Tibial nerve (tissue), 3 donors: ENCODE results near the gene MATK.

Source experiments
- POLR2A ChIP-seq, 2 donors: fragments of 450-650 bp; IDR thresholded peaks; one replicate each; pipeline ENCODE4 v1.6.1; 2017; ENCODE audit warnings: antibody characterized with exemption in 2 of 2, mild to moderate bottlenecking in 2 of 2, moderate library complexity in 2 of 2
- TF ChIP-seq, protein P1 (sequence below), 5 experiments: fragments of 200-600 bp in 3 of 5; fragments of 450-650 bp in 2 of 5; sonication (generic) in 3 of 5; IDR thresholded peaks; one replicate each; pipeline ENCODE4 v1.5.1; 2016 to 2019; ENCODE audit warnings: antibody characterized with exemption in 5 of 5, mild to moderate bottlenecking in 3 of 5, moderate library complexity in 2 of 5

DNA sequence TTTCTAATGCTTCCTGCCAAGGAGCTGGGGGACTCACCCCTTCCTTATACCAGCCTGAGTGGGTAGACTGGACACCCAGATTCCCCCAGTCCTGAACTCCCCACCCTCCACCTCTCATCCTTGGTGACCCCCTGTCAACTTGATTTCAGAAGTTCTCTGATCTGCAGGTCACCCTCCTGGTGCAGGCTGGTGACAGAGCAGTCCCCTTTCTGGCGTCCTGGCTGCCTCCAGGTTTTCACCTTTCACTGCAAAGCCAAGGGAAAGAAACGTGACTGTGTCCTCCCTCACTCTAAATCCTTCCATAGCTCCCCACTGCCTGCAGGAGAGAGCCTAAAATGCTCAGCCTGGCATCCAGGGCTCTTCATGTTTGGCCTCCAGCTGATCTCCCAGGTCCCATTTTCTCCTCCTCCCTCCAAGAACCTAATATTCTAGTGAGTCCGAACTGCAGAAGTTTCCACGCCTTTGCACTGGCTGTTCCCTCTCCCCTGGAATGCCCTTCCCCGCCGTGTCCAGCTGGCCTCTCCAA, 4.1 kb upstream of the MATK start:
- no peak for TF ChIP-seq POLR2A (IDR thresholded peaks at IDR 0.05)
- TF ChIP-seq, protein P1, sequence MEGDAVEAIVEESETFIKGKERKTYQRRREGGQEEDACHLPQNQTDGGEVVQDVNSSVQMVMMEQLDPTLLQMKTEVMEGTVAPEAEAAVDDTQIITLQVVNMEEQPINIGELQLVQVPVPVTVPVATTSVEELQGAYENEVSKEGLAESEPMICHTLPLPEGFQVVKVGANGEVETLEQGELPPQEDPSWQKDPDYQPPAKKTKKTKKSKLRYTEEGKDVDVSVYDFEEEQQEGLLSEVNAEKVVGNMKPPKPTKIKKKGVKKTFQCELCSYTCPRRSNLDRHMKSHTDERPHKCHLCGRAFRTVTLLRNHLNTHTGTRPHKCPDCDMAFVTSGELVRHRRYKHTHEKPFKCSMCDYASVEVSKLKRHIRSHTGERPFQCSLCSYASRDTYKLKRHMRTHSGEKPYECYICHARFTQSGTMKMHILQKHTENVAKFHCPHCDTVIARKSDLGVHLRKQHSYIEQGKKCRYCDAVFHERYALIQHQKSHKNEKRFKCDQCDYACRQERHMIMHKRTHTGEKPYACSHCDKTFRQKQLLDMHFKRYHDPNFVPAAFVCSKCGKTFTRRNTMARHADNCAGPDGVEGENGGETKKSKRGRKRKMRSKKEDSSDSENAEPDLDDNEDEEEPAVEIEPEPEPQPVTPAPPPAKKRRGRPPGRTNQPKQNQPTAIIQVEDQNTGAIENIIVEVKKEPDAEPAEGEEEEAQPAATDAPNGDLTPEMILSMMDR (IDR thresholded peaks at IDR 0.05) = no peak
